ENCODE results near the gene NRXN3. TPM values are rescaled to one million over a fixed set of nuclear protein-coding genes. Genes with fewer than 3 reads are reported as not detected.

Gene NRXN3
- total RNA-seq, 1 experiment from 2014 or later = not detected

DNA sequence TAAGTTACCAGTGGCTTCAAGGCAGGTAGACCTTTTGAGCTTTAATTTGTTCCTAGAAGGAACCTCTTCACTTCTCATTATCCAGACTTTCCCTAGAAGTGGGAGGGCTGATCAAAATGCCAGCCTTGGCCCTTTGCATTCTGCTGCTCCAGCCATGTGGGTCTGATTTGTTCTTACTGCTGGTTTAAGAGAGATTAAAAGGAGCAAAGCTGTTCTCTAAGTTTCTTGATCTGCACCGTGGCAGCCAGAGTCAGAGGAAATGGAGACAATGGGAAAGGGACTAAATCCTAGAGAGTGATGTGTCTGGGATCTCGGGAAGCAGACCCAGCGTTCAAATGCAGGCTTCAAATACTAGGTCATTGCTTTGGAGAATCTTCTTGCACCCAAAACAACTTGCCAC, 1281.4 kb downstream of the NRXN3 start:
- H3K9me2 ChIP-seq (ENCODE audit: insufficient read depth) = no peaks in the 10 kb centered on the region
- H3K9me3 ChIP-seq (ENCODE audit: control insufficient read depth in 1 of 2, insufficient read depth in 1 of 2, low read depth in 1 of 2, low read length in 2 of 2) = peaks cover 8 to 10% of the 10 kb centered on the region in 2 experiments; a peak in 2 of 4 replicates
- ATAC-seq (no peak), DNase-seq (ENCODE audit: low read depth, low spot score) (no peak)
- H3K4me2 ChIP-seq (ENCODE audit: low read length) = no peak overlapping the region
- ChIA-PET CTCF (no interaction called here), RAD21 (ENCODE audit: low non-redundant PET in 1 of 2, low total read pairs in 2 of 2, uncharacterized antibody in 2 of 2, unreplicated experiment in 2 of 2) (no interaction called here), POLR2A (no interaction called here)
- H2AFZ ChIP-seq (ENCODE audit: low read depth, low read length, poor library complexity, severe bottlenecking) = no peak overlapping the region
- H3K36me3 ChIP-seq (ENCODE audit: control insufficient read depth in 1 of 2, insufficient read depth in 2 of 2, low read length in 2 of 2) = no peaks in the 10 kb centered on the region
- H3K79me2 ChIP-seq (ENCODE audit: insufficient read depth, low read length) = no peaks in the 10 kb centered on the region
- no peaks in the 10 kb centered on the region for H3K4me1 ChIP-seq (ENCODE audit: control insufficient read depth in 1 of 2, insufficient read depth in 2 of 2, low read length in 2 of 2)
- no peak overlapping the region for H3K9ac ChIP-seq (ENCODE audit: low read length)
- no peak for TF ChIP-seq CEBPB (IDR thresholded peaks at IDR 0.05; ENCODE audit: low read depth)
- no peaks in the 10 kb centered on the region for H3K27me3 ChIP-seq (ENCODE audit: insufficient read depth, low read length)
- BruUV-seq (replicated peaks) = no TSS peak
- no peaks in the 10 kb centered on the region for H4K20me1 ChIP-seq (ENCODE audit: insufficient read depth)
- intact Hi-C loops (cut with micrococcal nuclease) = no loop called here
- H3K27ac ChIP-seq (ENCODE audit: low read depth, low read length) = no peak overlapping the region
- no peak overlapping the region for H3K4me3 ChIP-seq (replicated peaks in 1 of 2; ENCODE audit: low read depth in 1 of 2, low read length in 2 of 2)

DNA sequence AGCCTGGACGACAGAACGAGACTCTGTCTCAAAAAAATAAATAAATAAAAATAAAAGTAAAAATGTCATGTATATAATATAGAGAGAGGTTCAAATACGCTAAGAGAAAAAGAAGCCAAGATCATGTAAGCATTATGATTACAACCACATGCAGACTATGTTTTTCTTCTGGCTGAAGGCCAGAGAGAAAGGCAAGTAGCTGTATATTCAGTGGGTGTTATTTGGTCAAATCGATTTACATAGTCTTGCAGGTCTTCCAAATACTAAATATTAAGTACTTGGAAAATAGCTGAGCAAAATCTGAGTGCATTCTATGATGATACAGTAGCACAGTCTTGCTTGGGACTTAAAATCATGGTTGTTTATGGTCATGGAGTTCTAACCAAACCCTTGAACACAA, 1283.1 kb downstream of the NRXN3 start:
- DNase-seq (ENCODE audit: low read depth, low spot score) (no peak), ATAC-seq (no peak)
- intact Hi-C loops (cut with micrococcal nuclease) = no loop called here
- no peaks in the 10 kb centered on the region for H3K27me3 ChIP-seq (ENCODE audit: insufficient read depth, low read length)
- H3K27ac ChIP-seq (ENCODE audit: low read depth, low read length) = no peak overlapping the region
- ChIA-PET POLR2A (no interaction called here), RAD21 (ENCODE audit: low non-redundant PET in 1 of 2, low total read pairs in 2 of 2, uncharacterized antibody in 2 of 2, unreplicated experiment in 2 of 2) (no interaction called here), CTCF (no interaction called here)
- H2AFZ ChIP-seq (ENCODE audit: low read depth, low read length, poor library complexity, severe bottlenecking) = no peak overlapping the region
- H3K9me3 ChIP-seq (ENCODE audit: control insufficient read depth in 1 of 2, insufficient read depth in 1 of 2, low read depth in 1 of 2, low read length in 2 of 2) = peaks cover 8 to 10% of the 10 kb centered on the region in 2 experiments; a peak in 2 of 4 replicates
- TF ChIP-seq POLR2AphosphoS5 (IDR thresholded peaks at IDR 0.05; ENCODE audit: low read depth, low read length) (no peak), FOSL1 (IDR thresholded peaks at IDR 0.05; ENCODE audit: low read depth) (no peak), EZH2phosphoT487 (IDR thresholded peaks at IDR 0.05; ENCODE audit: borderline replicate concordance) (no peak), POLR2A (IDR thresholded peaks at IDR 0.05; ENCODE audit: borderline replicate concordance, extremely low read depth, insufficient read depth, insufficient read length) (no peak), JUND (IDR thresholded peaks at IDR 0.05) (no peak), ZNF274 (IDR thresholded peaks at IDR 0.05; ENCODE audit: low read depth, low read length) (no peak), SRF (IDR thresholded peaks at IDR 0.05; ENCODE audit: low read depth) (no peak), EGR1 (IDR thresholded peaks at IDR 0.05; ENCODE audit: low read depth) (no peak), CBX3 (IDR thresholded peaks at IDR 0.05; ENCODE audit: low read depth) (no peak), RAD21 (IDR thresholded peaks at IDR 0.05; ENCODE audit: low read depth) (no peak), EZH2 (IDR thresholded peaks at IDR 0.05) (no peak)
- TF ChIP-seq, protein P1, sequence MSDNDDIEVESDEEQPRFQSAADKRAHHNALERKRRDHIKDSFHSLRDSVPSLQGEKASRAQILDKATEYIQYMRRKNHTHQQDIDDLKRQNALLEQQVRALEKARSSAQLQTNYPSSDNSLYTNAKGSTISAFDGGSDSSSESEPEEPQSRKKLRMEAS (IDR thresholded peaks at IDR 0.05) = no peak
- TF ChIP-seq, protein P2, sequence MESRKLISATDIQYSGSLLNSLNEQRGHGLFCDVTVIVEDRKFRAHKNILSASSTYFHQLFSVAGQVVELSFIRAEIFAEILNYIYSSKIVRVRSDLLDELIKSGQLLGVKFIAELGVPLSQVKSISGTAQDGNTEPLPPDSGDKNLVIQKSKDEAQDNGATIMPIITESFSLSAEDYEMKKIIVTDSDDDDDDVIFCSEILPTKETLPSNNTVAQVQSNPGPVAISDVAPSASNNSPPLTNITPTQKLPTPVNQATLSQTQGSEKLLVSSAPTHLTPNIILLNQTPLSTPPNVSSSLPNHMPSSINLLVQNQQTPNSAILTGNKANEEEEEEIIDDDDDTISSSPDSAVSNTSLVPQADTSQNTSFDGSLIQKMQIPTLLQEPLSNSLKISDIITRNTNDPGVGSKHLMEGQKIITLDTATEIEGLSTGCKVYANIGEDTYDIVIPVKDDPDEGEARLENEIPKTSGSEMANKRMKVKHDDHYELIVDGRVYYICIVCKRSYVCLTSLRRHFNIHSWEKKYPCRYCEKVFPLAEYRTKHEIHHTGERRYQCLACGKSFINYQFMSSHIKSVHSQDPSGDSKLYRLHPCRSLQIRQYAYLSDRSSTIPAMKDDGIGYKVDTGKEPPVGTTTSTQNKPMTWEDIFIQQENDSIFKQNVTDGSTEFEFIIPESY (IDR thresholded peaks at IDR 0.05; ENCODE audit: extremely low read depth, insufficient replicate concordance, low read length) = no peak
- TF ChIP-seq, protein P3, sequence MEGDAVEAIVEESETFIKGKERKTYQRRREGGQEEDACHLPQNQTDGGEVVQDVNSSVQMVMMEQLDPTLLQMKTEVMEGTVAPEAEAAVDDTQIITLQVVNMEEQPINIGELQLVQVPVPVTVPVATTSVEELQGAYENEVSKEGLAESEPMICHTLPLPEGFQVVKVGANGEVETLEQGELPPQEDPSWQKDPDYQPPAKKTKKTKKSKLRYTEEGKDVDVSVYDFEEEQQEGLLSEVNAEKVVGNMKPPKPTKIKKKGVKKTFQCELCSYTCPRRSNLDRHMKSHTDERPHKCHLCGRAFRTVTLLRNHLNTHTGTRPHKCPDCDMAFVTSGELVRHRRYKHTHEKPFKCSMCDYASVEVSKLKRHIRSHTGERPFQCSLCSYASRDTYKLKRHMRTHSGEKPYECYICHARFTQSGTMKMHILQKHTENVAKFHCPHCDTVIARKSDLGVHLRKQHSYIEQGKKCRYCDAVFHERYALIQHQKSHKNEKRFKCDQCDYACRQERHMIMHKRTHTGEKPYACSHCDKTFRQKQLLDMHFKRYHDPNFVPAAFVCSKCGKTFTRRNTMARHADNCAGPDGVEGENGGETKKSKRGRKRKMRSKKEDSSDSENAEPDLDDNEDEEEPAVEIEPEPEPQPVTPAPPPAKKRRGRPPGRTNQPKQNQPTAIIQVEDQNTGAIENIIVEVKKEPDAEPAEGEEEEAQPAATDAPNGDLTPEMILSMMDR (IDR thresholded peaks at IDR 0.05 in 2 of 3, conservative IDR thresholded peaks at IDR 0.05 in 1 of 3; ENCODE audit: borderline replicate concordance in 1 of 3, insufficient read depth in 1 of 3, low read depth in 2 of 3, low read length in 2 of 3) = no peak
- H3K4me1 ChIP-seq (ENCODE audit: control insufficient read depth in 1 of 2, insufficient read depth in 2 of 2, low read length in 2 of 2) = no peaks in the 10 kb centered on the region
- no peak overlapping the region for H3K4me3 ChIP-seq (replicated peaks in 1 of 2; ENCODE audit: low read depth in 1 of 2, low read length in 2 of 2)
- no peaks in the 10 kb centered on the region for H3K36me3 ChIP-seq (ENCODE audit: control insufficient read depth in 1 of 2, insufficient read depth in 2 of 2, low read length in 2 of 2)
- H3K4me2 ChIP-seq (ENCODE audit: low read length) = no peak overlapping the region
- no TSS peak for BruUV-seq (replicated peaks)
- no peaks in the 10 kb centered on the region for H3K79me2 ChIP-seq (ENCODE audit: insufficient read depth, low read length)
- no peaks in the 10 kb centered on the region for H3K9me2 ChIP-seq (ENCODE audit: insufficient read depth)
- H4K20me1 ChIP-seq (ENCODE audit: insufficient read depth) = no peaks in the 10 kb centered on the region
- H3K9ac ChIP-seq (ENCODE audit: low read length) = no peak overlapping the region

Measured in HCT116 (cell line).